SJSA1 (cell line): Measurements from ENCODE around the gene DIP2B. TPM values are rescaled to one million over a fixed set of nuclear protein-coding genes. Genes with fewer than 3 reads are reported as not detected.

Source experiments
- DNase-seq, 2 experiments: peaks; one replicate each; pipeline ENCODE4 v3.0.0-alpha.2; 2015 to 2020; ENCODE audit warnings: low spot score in 2 of 2, low read depth in 1 of 2
- H3K27ac ChIP-seq: fragments of 250-450 bp; sonication (Bioruptor Pico); 2 replicates; pipeline ENCODE4 v1.5.1; 2020; ENCODE audit warnings: mild to moderate bottlenecking, moderate library complexity
- H3K27me3 ChIP-seq: fragments of 250-450 bp; sonication (Bioruptor Pico); replicated peaks from 2 replicates; pipeline ENCODE4 v1.5.1; 2020; ENCODE audit warnings: mild to moderate bottlenecking, moderate library complexity
- H3K36me3 ChIP-seq: fragments of 250-450 bp; sonication (Bioruptor Pico); 2 replicates; pipeline ENCODE4 v1.5.1; 2020; ENCODE audit warnings: mild to moderate bottlenecking
- H3K4me1 ChIP-seq: fragments of 250-450 bp; sonication (Bioruptor Pico); replicated peaks from 2 replicates; pipeline ENCODE4 v1.6.1; 2021; ENCODE audit warnings: mild to moderate bottlenecking
- H3K4me3 ChIP-seq: fragments of 250-450 bp; sonication (Bioruptor Pico); 2 replicates; pipeline ENCODE4 v1.5.1; 2020; ENCODE audit warnings: mild to moderate bottlenecking
- H3K9me3 ChIP-seq: fragments of 250-450 bp; sonication (Bioruptor Pico); replicated peaks from 2 replicates; pipeline ENCODE4 v1.5.1; 2020; ENCODE audit warnings: mild to moderate bottlenecking
- total RNA-seq: library from RNA; depleted of rRNA; stranded (reverse); fragments of >200 nt; shearing (Covaris generic); gene quantifications from 2 replicates; pipeline ENCODE4 v1.2.3, GENCODE V29; 2014

Gene DIP2B
- total RNA-seq, 1 experiment from 2014 or later, result 32.1 TPM

DNA sequence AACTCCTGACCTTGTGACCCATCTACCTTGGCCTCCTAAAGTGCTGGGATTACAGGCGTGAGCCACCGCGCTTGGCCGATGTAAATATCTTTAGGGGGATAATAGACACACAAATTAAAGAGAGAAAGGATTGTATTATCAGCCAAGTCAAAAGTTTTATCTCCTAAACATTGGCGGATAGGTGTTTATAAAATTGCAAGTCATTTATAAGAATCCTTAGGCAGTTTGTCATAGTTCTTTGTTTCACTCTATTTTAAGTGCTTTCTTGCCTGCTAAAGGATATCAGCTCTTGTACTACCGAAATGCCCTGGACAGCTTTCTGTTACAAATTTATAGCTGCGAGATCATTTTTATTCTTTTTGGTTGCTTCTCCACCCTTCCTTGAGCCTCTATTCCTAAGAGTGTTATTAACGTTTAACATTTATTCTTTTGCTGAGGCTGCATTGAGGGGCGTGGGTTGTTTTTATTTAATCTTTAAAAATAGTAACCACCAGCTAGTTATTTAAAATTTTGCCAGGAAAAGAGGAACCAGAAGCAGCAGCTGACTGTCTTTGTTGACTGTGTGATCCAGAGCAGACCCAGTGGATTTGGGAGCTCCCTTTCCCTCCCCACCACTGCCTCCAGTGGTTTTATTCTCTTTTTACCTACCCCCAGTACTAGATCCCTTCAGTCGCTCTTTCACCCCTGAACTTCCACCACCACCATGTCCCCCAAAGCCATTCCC lies 106.4 kb downstream of the DIP2B start:
- no peaks in the 10 kb centered on the region for H3K27me3 ChIP-seq
- H3K9me3 ChIP-seq, result no peaks in the 10 kb centered on the region
- no peak overlapping the region for H3K27ac ChIP-seq
- no peaks in the 10 kb centered on the region; the same call in 1 of the 2 replicates for H3K36me3 ChIP-seq
- no peak overlapping the region for H3K4me3 ChIP-seq
- peaks cover 49% of the 10 kb centered on the region for H3K4me1 ChIP-seq
- no peak for DNase-seq

GRCh38 chr12:50612882-50613281 lies 108.1 kb downstream of the DIP2B start:
- Histone ChIP-seq H3K9me3 (no peaks in the 10 kb centered on the region), H3K4me3 (no peak overlapping the region), H3K4me1 (peaks cover 56% of the 10 kb centered on the region), H3K36me3 (no peaks in the 10 kb centered on the region; the same call in 1 of the 2 replicates), H3K27me3 (no peaks in the 10 kb centered on the region), H3K27ac (no peak overlapping the region)
- no peak for DNase-seq

- H3K27me3 ChIP-seq, result no peaks in the 10 kb centered on the region
- no peak overlapping the region for H3K4me3 ChIP-seq
- H3K9me3 ChIP-seq, result no peaks in the 10 kb centered on the region
- H3K4me1 ChIP-seq, result peaks cover 59% of the 10 kb centered on the region
- H3K27ac ChIP-seq, result peak overlapping the region; percentile 36
- DNase-seq, result no peak
- no peaks in the 10 kb centered on the region; the same call in 1 of the 2 replicates for H3K36me3 ChIP-seq
Observed at GRCh38 chr12:50613463-50613862, 108.7 kb downstream of the DIP2B start.

GRCh38 chr12:50614167-50614759 lies 109.5 kb downstream of the DIP2B start:
- peak in 1 of 2 experiments; percentile 52 for DNase-seq
- peaks cover 67% of the 10 kb centered on the region for H3K4me1 ChIP-seq
- no peaks in the 10 kb centered on the region for H3K27me3 ChIP-seq
- H3K9me3 ChIP-seq, result no peaks in the 10 kb centered on the region
- no peaks in the 10 kb centered on the region; the same call in 1 of the 2 replicates for H3K36me3 ChIP-seq
- H3K4me3 ChIP-seq, result no peak overlapping the region
- H3K27ac ChIP-seq, result peak overlapping the region; percentile 36

- H3K9me3 ChIP-seq, result no peaks in the 10 kb centered on the region
- no peaks in the 10 kb centered on the region; the same call in 1 of the 2 replicates for H3K36me3 ChIP-seq
- H3K4me3 ChIP-seq, result no peak overlapping the region
- no peaks in the 10 kb centered on the region for H3K27me3 ChIP-seq
- peaks cover 73% of the 10 kb centered on the region for H3K4me1 ChIP-seq
- H3K27ac ChIP-seq, result no peak overlapping the region
- no peak for DNase-seq
Observed at GRCh38 chr12:50615145-50615906, 110.5 kb downstream of the DIP2B start.

GRCh38 chr12:50615907-50616296 lies 111.1 kb downstream of the DIP2B start:
- no peaks in the 10 kb centered on the region; the same call in 1 of the 2 replicates for H3K36me3 ChIP-seq
- H3K4me1 ChIP-seq, result peaks cover 73% of the 10 kb centered on the region
- peak overlapping the region; percentile 42 for H3K27ac ChIP-seq
- DNase-seq, result peak in 1 of 2 experiments; percentile 42
- H3K27me3 ChIP-seq, result no peaks in the 10 kb centered on the region
- no peak overlapping the region for H3K4me3 ChIP-seq
- H3K9me3 ChIP-seq, result no peaks in the 10 kb centered on the region

- H3K4me3 ChIP-seq, result no peak overlapping the region
- no peak overlapping the region for H3K27ac ChIP-seq
- DNase-seq, result no peak
- H3K36me3 ChIP-seq, result no peaks in the 10 kb centered on the region; the same call in 1 of the 2 replicates
- H3K27me3 ChIP-seq, result no peaks in the 10 kb centered on the region
- H3K4me1 ChIP-seq, result peaks cover 84% of the 10 kb centered on the region
- H3K9me3 ChIP-seq, result no peaks in the 10 kb centered on the region
Observed at GRCh38 chr12:50617657-50618056, 112.9 kb downstream of the DIP2B start.

GRCh38 chr12:50618864-50619609 lies 114.3 kb downstream of the DIP2B start:
- no peak overlapping the region for H3K4me3 ChIP-seq
- no peaks in the 10 kb centered on the region for H3K36me3 ChIP-seq
- H3K27me3 ChIP-seq, result no peaks in the 10 kb centered on the region
- DNase-seq, result peak; percentile 52 to 58
- H3K27ac ChIP-seq, result peak overlapping the region; percentile 24
- H3K9me3 ChIP-seq, result no peaks in the 10 kb centered on the region
- H3K4me1 ChIP-seq, result peaks cover 72% of the 10 kb centered on the region

GRCh38 chr12:50619610-50619958 lies 114.8 kb downstream of the DIP2B start:
- no peaks in the 10 kb centered on the region for H3K27me3 ChIP-seq
- no peak for DNase-seq
- peaks cover 67% of the 10 kb centered on the region for H3K4me1 ChIP-seq
- H3K27ac ChIP-seq, result peak overlapping the region; percentile 24
- no peaks in the 10 kb centered on the region for H3K9me3 ChIP-seq
- no peak overlapping the region for H3K4me3 ChIP-seq
- H3K36me3 ChIP-seq, result no peaks in the 10 kb centered on the region

GRCh38 chr12:50620109-50620977 lies 115.6 kb downstream of the DIP2B start:
- DNase-seq, result peak; percentile 58 to 71
- H3K9me3 ChIP-seq, result no peaks in the 10 kb centered on the region

DNA sequence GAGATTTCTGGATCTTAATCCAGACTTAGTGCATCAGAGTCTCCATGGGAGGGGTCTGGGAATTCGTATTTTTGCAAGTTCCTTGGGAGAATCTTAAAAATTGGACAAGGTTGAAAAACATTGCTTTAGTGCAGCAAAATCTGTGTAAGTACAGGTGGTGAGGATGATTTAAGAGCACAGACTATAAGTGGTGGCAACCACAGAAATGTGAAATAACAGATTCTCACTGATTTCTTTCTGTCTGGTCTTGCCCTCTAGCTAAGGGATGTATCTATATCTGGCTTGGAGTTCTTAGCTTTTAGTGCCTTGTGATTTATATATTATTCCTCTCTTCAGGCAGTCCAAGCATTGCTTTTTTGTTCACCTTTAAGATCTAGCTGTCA lies 116.2 kb downstream of the DIP2B start:
- peaks cover 65% of the 10 kb centered on the region for H3K4me1 ChIP-seq
- no peaks in the 10 kb centered on the region for H3K36me3 ChIP-seq
- no peak for DNase-seq
- no peaks in the 10 kb centered on the region for H3K27me3 ChIP-seq
- no peak overlapping the region for H3K4me3 ChIP-seq
- no peak overlapping the region for H3K27ac ChIP-seq
- H3K9me3 ChIP-seq, result no peaks in the 10 kb centered on the region

More at GRCh38 chr12:50620109-50620977, 115.6 kb downstream of the DIP2B start:
- no peaks in the 10 kb centered on the region for H3K36me3 ChIP-seq
- H3K27ac ChIP-seq, result peak overlapping the region; percentile 24; the same call in 1 of the 2 replicates
- no peaks in the 10 kb centered on the region for H3K27me3 ChIP-seq
- no peak overlapping the region for H3K4me3 ChIP-seq
- H3K4me1 ChIP-seq, result peaks cover 65% of the 10 kb centered on the region

GRCh38 chr12:50621399-50622300 lies 116.9 kb downstream of the DIP2B start:
- Histone ChIP-seq H3K4me3 (no peak overlapping the region), H3K9me3 (no peaks in the 10 kb centered on the region), H3K4me1 (peaks cover 65% of the 10 kb centered on the region), H3K27me3 (no peaks in the 10 kb centered on the region), H3K27ac (peak overlapping the region; percentile 32), H3K36me3 (no peaks in the 10 kb centered on the region)
- peak; percentile 57 to 59 for DNase-seq
